Psoas muscle (tissue), 8 donors: ENCODE measurements around the gene FERMT2. TPM values are rescaled to one million over a fixed set of nuclear protein-coding genes. Genes with fewer than 3 reads are reported as not detected.

ENCODE experiments used
- ATAC-seq, 4 donors: fragments of 200-7000 bp; cut with Tn5 transposase; one replicate each; pipeline ENCODE4 v1.9.1; 2020; ENCODE audit warnings: moderate library complexity in 3 of 4, mild to moderate bottlenecking in 2 of 4
- DNase-seq, 2 donors: peaks; one replicate each; pipeline ENCODE4 v3.0.0-alpha.2; 2020
- H3K27ac ChIP-seq: fragments of 200-600 bp; one replicate; pipeline ENCODE4 v1.8.0; 2022
- H3K27me3 ChIP-seq, 3 donors: fragments of 200-600 bp in 1 of 3; one replicate each; pipeline versions ENCODE4 v1.6.1 to v1.8.0; 2013 to 2022; ENCODE audit warnings: low read length in 2 of 3, mild to moderate bottlenecking in 2 of 3, moderate library complexity in 1 of 3; ENCODE audit not compliant: insufficient read depth in 3 of 3
- H3K36me3 ChIP-seq, 2 donors: fragments of 200-600 bp in 1 of 2; one replicate each; pipeline versions ENCODE4 v1.6.1 to v1.8.0; 2013 to 2022; ENCODE audit warnings: low read depth in 1 of 2, mild to moderate bottlenecking in 1 of 2, moderate library complexity in 1 of 2; ENCODE audit not compliant: insufficient read depth in 1 of 2
- H3K4me1 ChIP-seq: fragments of 200-600 bp; one replicate; pipeline ENCODE4 v1.8.0; 2022
- H3K4me3 ChIP-seq: fragments of 200-600 bp; one replicate; pipeline ENCODE4 v1.8.0; 2022; ENCODE audit warnings: mild to moderate bottlenecking
- H3K9me3 ChIP-seq: fragments of 200-600 bp; one replicate; pipeline ENCODE4 v1.8.0; 2022
- WGBS, 3 donors: extraction: QIAGEN DNeasy Blood & Tissue Kit; methylation state at CpG; one replicate each; pipeline versions ENCODE4 v1.1.6 to v1.1.7; 2013; 5-methylcytosine and 5-hydroxymethylcytosine counted together
- intact Hi-C, 2 donors: fragments of 100-400 bp; cut with DNase I; formaldehyde crosslinking; loops; one replicate each; pipeline versions ENCODE4 v1.11.0 to v1.14.2; 2022
- polyA plus RNA-seq, 3 donors: library from polyadenylated mRNA; stranded (reverse); fragments of 200-250 nt; gene quantifications; one replicate each; pipeline ENCODE4 v1.2.3, GENCODE V29; 2013
- total RNA-seq, 4 donors: library from RNA; stranded (reverse); fragmentation: NEBNext Ultra II Directional in 2 of 4; extraction: Animal tissue kit (Norgen Biotek cat#: 25700) in 2 of 4; gene quantifications; one replicate each; pipeline versions ENCODE4 v1.2.1 to v1.2.4, GENCODE V29; 2021 to 2023
- TF ChIP-seq, protein P1 (sequence below): fragments of 200-600 bp; IDR thresholded peaks from one replicate; pipeline ENCODE4 v1.8.0; 2022; ENCODE audit warnings: antibody characterized with exemption
- donor health status: healthy with polysubstance abuse.
- donor health status: DM: no; HTN: no; CAD: no; lungs with moderate emphysema.
- donor health status: Bipolar disorder and iron deficiency.
- donor health status: healthy.
- donor health status: DM: yes; HTN: yes; CAD: no.
- donor health status: DM: no; HTN: no; CAD: no.
- donor health status: DM: no; HTN: no; CAD: no.
- donor health status: DM: yes; HTN: yes; CAD: no.

Gene FERMT2
- total and polyA plus RNA-seq, 7 donors: 36.6 to 219 (median 78.3) TPM

GRCh38 chr14:52895000-52895399 is 55.9 kb downstream of the FERMT2 start:
- WGBS, 3 donors: 23 to 47% (median 37%) methylated on average over 2 of the region's 2 CpGs
- Histone ChIP-seq H3K4me1 (peaks cover 35% of the 10 kb centered on the region), H3K36me3 (peaks cover 2 to 27% of the 10 kb centered on the region in 2 donors), H3K9me3 (no peaks in the 10 kb centered on the region), H3K27ac (no peak overlapping the region), H3K27me3 (no peaks in the 10 kb centered on the region), H3K4me3 (no peak overlapping the region)
- intact Hi-C loops: no loop called here
- DNase-seq: no peak
- no peak for ATAC-seq
- TF ChIP-seq, protein P1, sequence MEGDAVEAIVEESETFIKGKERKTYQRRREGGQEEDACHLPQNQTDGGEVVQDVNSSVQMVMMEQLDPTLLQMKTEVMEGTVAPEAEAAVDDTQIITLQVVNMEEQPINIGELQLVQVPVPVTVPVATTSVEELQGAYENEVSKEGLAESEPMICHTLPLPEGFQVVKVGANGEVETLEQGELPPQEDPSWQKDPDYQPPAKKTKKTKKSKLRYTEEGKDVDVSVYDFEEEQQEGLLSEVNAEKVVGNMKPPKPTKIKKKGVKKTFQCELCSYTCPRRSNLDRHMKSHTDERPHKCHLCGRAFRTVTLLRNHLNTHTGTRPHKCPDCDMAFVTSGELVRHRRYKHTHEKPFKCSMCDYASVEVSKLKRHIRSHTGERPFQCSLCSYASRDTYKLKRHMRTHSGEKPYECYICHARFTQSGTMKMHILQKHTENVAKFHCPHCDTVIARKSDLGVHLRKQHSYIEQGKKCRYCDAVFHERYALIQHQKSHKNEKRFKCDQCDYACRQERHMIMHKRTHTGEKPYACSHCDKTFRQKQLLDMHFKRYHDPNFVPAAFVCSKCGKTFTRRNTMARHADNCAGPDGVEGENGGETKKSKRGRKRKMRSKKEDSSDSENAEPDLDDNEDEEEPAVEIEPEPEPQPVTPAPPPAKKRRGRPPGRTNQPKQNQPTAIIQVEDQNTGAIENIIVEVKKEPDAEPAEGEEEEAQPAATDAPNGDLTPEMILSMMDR: no peak

- no peak for DNase-seq
- H3K4me3 ChIP-seq: no peak overlapping the region
- no peaks in the 10 kb centered on the region for H3K9me3 ChIP-seq
- peaks cover 9 to 46% of the 10 kb centered on the region in 2 donors for H3K36me3 ChIP-seq
- intact Hi-C loops: no loop called here
- no peak for ATAC-seq
- H3K27ac ChIP-seq: no peak overlapping the region
- WGBS, 3 donors: 80 to 99% (median 88%) methylated on average over 3 of the region's 3 CpGs
- TF ChIP-seq, protein P1: no peak
- no peaks in the 10 kb centered on the region for H3K27me3 ChIP-seq
- H3K4me1 ChIP-seq: peaks cover 22% of the 10 kb centered on the region
Measured at GRCh38 chr14:52891800-52892199, 59.0 kb downstream of the FERMT2 start.

DNA sequence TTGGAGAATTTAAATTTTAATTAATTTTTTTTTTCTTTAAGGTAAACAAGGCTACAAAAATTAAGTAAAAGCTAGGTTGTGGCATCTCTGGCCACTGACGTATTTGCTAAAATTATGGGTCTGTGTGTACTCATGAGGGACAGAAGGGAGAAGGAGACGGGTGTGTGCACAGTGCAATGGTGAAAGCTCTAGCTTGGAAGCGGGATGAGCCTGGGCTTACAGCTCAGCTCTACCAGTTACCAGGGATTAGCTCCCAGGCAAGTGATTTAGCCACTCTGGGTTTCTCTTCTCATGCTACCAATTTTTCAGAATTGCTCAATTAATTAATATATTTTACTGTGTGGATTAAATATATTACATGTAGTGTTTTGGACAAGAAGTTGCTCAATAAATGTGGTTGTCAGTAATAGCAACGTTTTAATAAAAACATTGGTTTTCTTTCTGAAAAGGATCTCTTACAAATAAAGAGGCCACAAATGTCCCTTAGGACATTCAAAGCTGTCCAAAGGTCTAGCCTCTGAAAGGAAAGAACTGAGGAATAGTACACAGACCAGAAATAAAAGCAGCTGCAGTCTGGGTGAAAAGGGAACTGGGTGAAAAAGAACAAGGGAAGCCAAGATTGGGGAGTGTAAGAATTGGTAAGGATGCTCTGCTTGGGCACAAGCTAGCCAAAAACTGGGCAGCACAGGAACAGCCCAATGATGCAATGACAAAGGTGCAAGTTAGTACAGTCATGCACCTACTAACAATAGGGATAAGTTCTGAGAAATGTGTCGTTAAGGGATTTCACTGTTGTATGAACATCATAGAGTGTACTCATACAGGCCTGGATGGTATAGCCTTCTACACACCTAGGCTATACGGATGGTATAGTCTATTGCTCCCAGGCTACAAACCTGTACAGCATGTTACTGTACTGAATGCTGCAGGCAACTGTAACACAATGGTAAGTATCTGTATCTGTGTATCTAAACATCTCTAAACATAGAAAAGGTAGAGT is 61.7 kb downstream of the FERMT2 start:
- 86 to 90% (median 87%) methylated on average over 6 of the region's 6 CpGs for WGBS, 3 donors
- Histone ChIP-seq H3K27ac (no peak overlapping the region), H3K4me1 (no peaks in the 10 kb centered on the region), H3K36me3 (peaks cover 9 to 65% of the 10 kb centered on the region in 2 donors), H3K9me3 (no peaks in the 10 kb centered on the region), H3K4me3 (no peak overlapping the region), H3K27me3 (no peaks in the 10 kb centered on the region)
- ATAC-seq: no peak
- DNase-seq: no peak
- TF ChIP-seq, protein P1: no peak
- intact Hi-C loops: loop anchor here in 1 of 2 donors (10.0 kb wide), 1 partner anchor 66 kb away; the partner anchor contains the start of gene FERMT2

GRCh38 chr14:52888159-52888558 is 62.7 kb downstream of the FERMT2 start:
- DNase-seq (no peak), ATAC-seq (no peak)
- 90 to 96% (median 94%) methylated on average over 4 of the region's 4 CpGs for WGBS, 3 donors
- Histone ChIP-seq H3K4me3 (no peak overlapping the region), H3K9me3 (no peaks in the 10 kb centered on the region), H3K36me3 (peaks cover 9 to 66% of the 10 kb centered on the region in 2 donors), H3K27ac (no peak overlapping the region), H3K27me3 (no peaks in the 10 kb centered on the region), H3K4me1 (no peaks in the 10 kb centered on the region)
- TF ChIP-seq, protein P1: no peak
- intact Hi-C loops: loop anchor here in 1 of 2 donors (10.0 kb wide), 1 partner anchor 67 kb away; the partner anchor contains the start of gene FERMT2
